ENCODE measurements around the gene ANKRD17.
"Not testable (repeated sequence)": the region's sequence is repeated elsewhere in the genome, so short reads cannot be mapped to it uniquely, and the experiment has no call there.

The ANKRD17 gene

GRCh38 chr4:73205482-73205881 lies 53.1 kb downstream of the ANKRD17 start:
- DNase-seq (ENCODE audit: low read depth): no peak

GRCh38 chr4:73203976-73204375 lies 54.6 kb downstream of the ANKRD17 start:
- not testable (repeated sequence) for DNase-seq (ENCODE audit: low read depth)

GRCh38 chr4:73197220-73197619 lies 61.4 kb downstream of the ANKRD17 start:
- DNase-seq (ENCODE audit: low read depth): no peak

- no peak for DNase-seq (ENCODE audit: low read depth)
Measured at GRCh38 chr4:73194064-73194463, 64.5 kb downstream of the ANKRD17 start.

GRCh38 chr4:73193659-73194058 lies 64.9 kb downstream of the ANKRD17 start:
- DNase-seq (ENCODE audit: low read depth): no peak

- DNase-seq (ENCODE audit: low read depth): no peak
Measured at GRCh38 chr4:73193155-73193554, 65.4 kb downstream of the ANKRD17 start.

GRCh38 chr4:73189274-73189810 lies 69.3 kb downstream of the ANKRD17 start:
- no peak for DNase-seq (ENCODE audit: low read depth)

- DNase-seq (ENCODE audit: low read depth): no peak
Measured at GRCh38 chr4:73187325-73187724, 71.3 kb downstream of the ANKRD17 start.

GRCh38 chr4:73185903-73186302 lies 72.7 kb downstream of the ANKRD17 start:
- no peak for DNase-seq (ENCODE audit: low read depth)

- DNase-seq (ENCODE audit: low read depth): no peak
Measured at GRCh38 chr4:73181231-73181630, 77.4 kb downstream of the ANKRD17 start.

GRCh38 chr4:73178389-73178788 lies 80.2 kb downstream of the ANKRD17 start:
- no peak for DNase-seq (ENCODE audit: low read depth)

- DNase-seq (ENCODE audit: low read depth): no peak
Measured at GRCh38 chr4:73172161-73172560, 86.4 kb downstream of the ANKRD17 start.

- no peak for DNase-seq (ENCODE audit: low read depth)
Measured at GRCh38 chr4:73170518-73171198, 87.9 kb downstream of the ANKRD17 start.

- no peak for DNase-seq (ENCODE audit: low read depth)
Measured at GRCh38 chr4:73166212-73166611, 92.4 kb downstream of the ANKRD17 start.

- no peak for DNase-seq (ENCODE audit: low read depth)
Measured at GRCh38 chr4:73161527-73162185, 96.9 kb downstream of the ANKRD17 start.

- DNase-seq (ENCODE audit: low read depth): no peak
Measured at GRCh38 chr4:73156394-73156793, 102.2 kb downstream of the ANKRD17 start.

- DNase-seq (ENCODE audit: low read depth): no peak
Measured at GRCh38 chr4:73152893-73153292, 105.7 kb downstream of the ANKRD17 start.

- no peak for DNase-seq (ENCODE audit: low read depth)
Measured at GRCh38 chr4:73142995-73143547, 115.5 kb downstream of the ANKRD17 start.

- no peak for DNase-seq (ENCODE audit: low read depth)
Measured at GRCh38 chr4:73139991-73140390, 118.6 kb downstream of the ANKRD17 start.

GRCh38 chr4:73139245-73139644 lies 119.4 kb downstream of the ANKRD17 start:
- no peak for DNase-seq (ENCODE audit: low read depth)

GRCh38 chr4:73137121-73137520 lies 121.5 kb downstream of the ANKRD17 start:
- DNase-seq (ENCODE audit: low read depth): no peak

- DNase-seq (ENCODE audit: low read depth): no peak
Measured at GRCh38 chr4:73133784-73134183, 124.8 kb downstream of the ANKRD17 start.

- no peak for DNase-seq (ENCODE audit: low read depth)
Measured at GRCh38 chr4:73131281-73131680, 127.3 kb downstream of the ANKRD17 start.
